Testis (tissue), 2 donors: ENCODE measurements around the gene MICAL1.

ENCODE experiments used
- POLR2A ChIP-seq: fragments of 450-650 bp; IDR thresholded peaks from one replicate; pipeline ENCODE4 v1.6.1; 2017; ENCODE audit warnings: antibody characterized with exemption, mild to moderate bottlenecking, moderate library complexity
- TF ChIP-seq, protein P1 (sequence below), 3 experiments: fragments of 450-650 bp in 2 of 3; fragments of 200-600 bp in 1 of 3; sonication (generic) in 1 of 3; IDR thresholded peaks; one replicate each; pipeline ENCODE4 v1.5.1; 2016 to 2019; ENCODE audit warnings: antibody characterized with exemption in 3 of 3, mild to moderate bottlenecking in 2 of 3, moderate library complexity in 1 of 3

DNA sequence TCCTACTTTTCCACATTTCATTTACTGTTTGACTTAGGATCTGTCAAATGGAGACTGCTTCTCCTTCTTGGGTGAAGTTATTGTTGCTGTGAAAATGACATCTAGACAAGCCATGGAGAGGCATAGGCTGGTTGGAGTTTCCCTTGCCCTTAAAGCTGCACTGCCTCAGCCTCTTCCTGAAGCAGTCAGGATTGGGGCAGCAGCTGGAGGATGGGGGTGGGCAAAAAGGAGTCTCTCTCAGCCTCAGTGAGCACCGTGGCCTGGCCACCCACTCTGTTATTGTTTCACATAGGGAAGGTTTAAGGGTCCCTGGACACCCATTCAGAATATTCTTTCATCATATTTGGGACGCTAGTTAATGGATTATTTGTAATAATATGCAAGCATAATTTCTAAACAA, 35.1 kb upstream of the MICAL1 start:
- TF ChIP-seq, protein P1, sequence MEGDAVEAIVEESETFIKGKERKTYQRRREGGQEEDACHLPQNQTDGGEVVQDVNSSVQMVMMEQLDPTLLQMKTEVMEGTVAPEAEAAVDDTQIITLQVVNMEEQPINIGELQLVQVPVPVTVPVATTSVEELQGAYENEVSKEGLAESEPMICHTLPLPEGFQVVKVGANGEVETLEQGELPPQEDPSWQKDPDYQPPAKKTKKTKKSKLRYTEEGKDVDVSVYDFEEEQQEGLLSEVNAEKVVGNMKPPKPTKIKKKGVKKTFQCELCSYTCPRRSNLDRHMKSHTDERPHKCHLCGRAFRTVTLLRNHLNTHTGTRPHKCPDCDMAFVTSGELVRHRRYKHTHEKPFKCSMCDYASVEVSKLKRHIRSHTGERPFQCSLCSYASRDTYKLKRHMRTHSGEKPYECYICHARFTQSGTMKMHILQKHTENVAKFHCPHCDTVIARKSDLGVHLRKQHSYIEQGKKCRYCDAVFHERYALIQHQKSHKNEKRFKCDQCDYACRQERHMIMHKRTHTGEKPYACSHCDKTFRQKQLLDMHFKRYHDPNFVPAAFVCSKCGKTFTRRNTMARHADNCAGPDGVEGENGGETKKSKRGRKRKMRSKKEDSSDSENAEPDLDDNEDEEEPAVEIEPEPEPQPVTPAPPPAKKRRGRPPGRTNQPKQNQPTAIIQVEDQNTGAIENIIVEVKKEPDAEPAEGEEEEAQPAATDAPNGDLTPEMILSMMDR (IDR thresholded peaks at IDR 0.05) = no peak
- no peak for TF ChIP-seq POLR2A
